WTC11 (cell line): ENCODE data around the gene NOP58. TPM values are rescaled to one million over a fixed set of nuclear protein-coding genes. Genes with fewer than 3 reads are reported as not detected.

Source experiments
- ATAC-seq: fragments of 200-7000 bp; cut with Tn5 transposase; 2 replicates; pipeline ENCODE4 v1.10.0; 2021; ENCODE audit warnings: mild to moderate bottlenecking, moderate library complexity
- CTCF ChIA-PET: fragments of 300-600 bp; sonication (Branson Sonifier 250); formaldehyde crosslinking; loops from one replicate; lab custom pipeline; 2021; ENCODE audit warnings: antibody characterized with exemption; lab: Charles Lee
- POLR2A ChIA-PET: fragments of 350-600 bp; sonication (Branson Sonifier 250); formaldehyde crosslinking; loops from one replicate; lab custom pipeline; 2021; ENCODE audit warnings: antibody characterized with exemption; lab: Charles Lee
- DNase-seq: peaks from one replicate; pipeline ENCODE4 v3.0.0; 2021; ENCODE audit warnings: low spot score
- H3K27ac Mint-ChIP-seq: 2 replicates; pipeline ENCODE4 v1.8.0; 2021; ENCODE audit warnings: mixed read lengths
- H3K27me3 Mint-ChIP-seq: 2 replicates; pipeline ENCODE4 v1.8.0; 2021; ENCODE audit warnings: low read depth, mild to moderate bottlenecking, moderate library complexity, mixed read lengths
- H3K36me3 Mint-ChIP-seq: 2 replicates; pipeline ENCODE4 v1.8.0; 2021; ENCODE audit warnings: mixed read lengths
- H3K4me1 Mint-ChIP-seq: 2 replicates; pipeline ENCODE4 v1.8.0; 2022; ENCODE audit warnings: mixed read lengths
- H3K4me3 Mint-ChIP-seq: 2 replicates; pipeline ENCODE4 v1.8.0; 2021; ENCODE audit warnings: mild to moderate bottlenecking, moderate library complexity, mixed read lengths
- H3K9me3 Mint-ChIP-seq: 2 replicates; pipeline ENCODE4 v1.8.0; 2021; ENCODE audit warnings: mixed read lengths
- AR ChIP-seq: fragments of 250-450 bp; sonication (Bioruptor Pico); IDR thresholded peaks from 2 replicates; pipeline ENCODE4 v1.9.0; 2021; ENCODE audit warnings: mild to moderate bottlenecking
- ARID4B ChIP-seq: sonication (generic); formaldehyde crosslinking; IDR thresholded peaks from 2 replicates; pipeline ENCODE4 v1.8.0; 2023; ENCODE audit warnings: missing genetic modification reagents, mild to moderate bottlenecking, borderline replicate concordance
- ATF1 ChIP-seq: sonication (generic); formaldehyde crosslinking; IDR thresholded peaks from 2 replicates; pipeline ENCODE4 v1.8.1; 2023; ENCODE audit warnings: mild to moderate bottlenecking, moderate library complexity, missing genetic modification reagents
- CREB1 ChIP-seq: sonication (generic); formaldehyde crosslinking; IDR thresholded peaks from 2 replicates; pipeline ENCODE4 v1.8.0; 2023; ENCODE audit warnings: mild to moderate bottlenecking, missing genetic modification reagents
- ERG ChIP-seq: fragments of 250-450 bp; sonication (Bioruptor Pico); IDR thresholded peaks from 2 replicates; pipeline ENCODE4 v1.8.0; 2021; ENCODE audit warnings: mild to moderate bottlenecking
- ESRRA ChIP-seq: sonication (generic); formaldehyde crosslinking; IDR thresholded peaks from 2 replicates; pipeline ENCODE4 v1.8.1; 2022; ENCODE audit warnings: mild to moderate bottlenecking, missing genetic modification reagents, borderline replicate concordance
- FOXJ3 ChIP-seq: sonication (generic); formaldehyde crosslinking; IDR thresholded peaks from 2 replicates; pipeline ENCODE4 v1.9.0; 2021; ENCODE audit warnings: missing genetic modification reagents, mild to moderate bottlenecking, borderline replicate concordance
- FOXP4 ChIP-seq: sonication (generic); formaldehyde crosslinking; IDR thresholded peaks from 2 replicates; pipeline ENCODE4 v1.8.0; 2022; ENCODE audit warnings: mild to moderate bottlenecking, missing genetic modification reagents
- NR2C2 ChIP-seq: sonication (generic); formaldehyde crosslinking; IDR thresholded peaks from 2 replicates; pipeline ENCODE4 v1.8.0; 2022; ENCODE audit warnings: mild to moderate bottlenecking, missing genetic modification reagents
- RORB ChIP-seq: fragments of 250-450 bp; sonication (Bioruptor Pico); IDR thresholded peaks from 2 replicates; pipeline ENCODE4 v1.9.0; 2021; ENCODE audit warnings: mild to moderate bottlenecking
- SMAD3 ChIP-seq: sonication (generic); formaldehyde crosslinking; IDR thresholded peaks from 2 replicates; pipeline ENCODE4 v1.8.0; 2022; ENCODE audit warnings: missing genetic modification reagents, mild to moderate bottlenecking, borderline replicate concordance
- TEAD4 ChIP-seq: sonication (generic); formaldehyde crosslinking; IDR thresholded peaks from 2 replicates; pipeline ENCODE4 v1.8.0; 2022; ENCODE audit warnings: mild to moderate bottlenecking, missing genetic modification reagents
- USF2 ChIP-seq: sonication (generic); formaldehyde crosslinking; IDR thresholded peaks from 2 replicates; pipeline ENCODE4 v1.8.1; 2023; ENCODE audit warnings: mild to moderate bottlenecking, missing genetic modification reagents, moderate library complexity
- total RNA-seq: library from RNA; stranded (reverse); gene quantifications from 3 replicates; pipeline ENCODE4 v1.2.3, GENCODE V29; 2021
- TF ChIP-seq, protein P1 (sequence below): sonication (generic); formaldehyde crosslinking; IDR thresholded peaks from 2 replicates; pipeline ENCODE4 v1.8.1; 2023; ENCODE audit warnings: mild to moderate bottlenecking, moderate library complexity, missing genetic modification reagents
- TF ChIP-seq, protein P2 (sequence below): fragments of 250-450 bp; sonication (Bioruptor Pico); conservative IDR thresholded peaks from 2 replicates; pipeline ENCODE4 v1.9.0; 2021; ENCODE audit warnings: mild to moderate bottlenecking
- TF ChIP-seq, protein P3 (sequence below): sonication (generic); formaldehyde crosslinking; conservative IDR thresholded peaks from 2 replicates; pipeline ENCODE4 v1.8.1; 2022; ENCODE audit warnings: mild to moderate bottlenecking, missing genetic modification reagents

The NOP58 gene
- total RNA-seq, 1 experiment from 2014 or later: 136 TPM

DNA sequence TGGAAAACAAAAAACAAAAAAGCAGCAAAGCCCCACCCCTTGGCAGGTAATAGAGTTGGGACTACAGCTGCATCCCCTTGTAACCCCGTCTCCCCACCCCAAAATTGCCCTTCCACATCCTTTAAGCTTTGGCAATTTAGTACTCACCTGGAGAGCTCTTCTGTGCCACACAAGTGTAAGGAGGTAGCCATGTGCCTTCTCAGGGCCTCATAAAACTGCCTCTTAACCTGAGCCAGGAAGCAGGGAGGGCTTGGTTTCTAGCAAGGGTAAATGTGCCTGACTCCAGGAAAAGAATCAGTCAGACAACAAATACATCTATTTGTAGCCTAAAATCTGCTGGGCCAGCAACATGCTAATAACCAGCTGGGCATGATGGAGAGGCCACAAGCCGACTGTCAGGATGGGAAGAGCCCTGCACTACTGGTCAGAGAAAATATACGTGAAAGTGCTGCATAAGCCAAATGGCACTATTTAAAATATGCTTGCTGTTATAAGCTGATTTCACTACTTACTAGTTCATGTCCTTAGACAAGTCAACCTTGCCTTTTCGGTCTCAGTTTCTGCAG lies 46.3 kb downstream of the NOP58 start (continued):
- TF ChIP-seq ARID4B (no peak), FOXP4 (CRISPR knock-in tag) (no peak), ERG (CRISPR knock-in tag) (no peak), NR2C2 (no peak)

- CTCF ChIA-PET: no interaction called here
- POLR2A ChIA-PET: no interaction called here
- TF ChIP-seq ATF1: no peak
- TF ChIP-seq, protein P1, sequence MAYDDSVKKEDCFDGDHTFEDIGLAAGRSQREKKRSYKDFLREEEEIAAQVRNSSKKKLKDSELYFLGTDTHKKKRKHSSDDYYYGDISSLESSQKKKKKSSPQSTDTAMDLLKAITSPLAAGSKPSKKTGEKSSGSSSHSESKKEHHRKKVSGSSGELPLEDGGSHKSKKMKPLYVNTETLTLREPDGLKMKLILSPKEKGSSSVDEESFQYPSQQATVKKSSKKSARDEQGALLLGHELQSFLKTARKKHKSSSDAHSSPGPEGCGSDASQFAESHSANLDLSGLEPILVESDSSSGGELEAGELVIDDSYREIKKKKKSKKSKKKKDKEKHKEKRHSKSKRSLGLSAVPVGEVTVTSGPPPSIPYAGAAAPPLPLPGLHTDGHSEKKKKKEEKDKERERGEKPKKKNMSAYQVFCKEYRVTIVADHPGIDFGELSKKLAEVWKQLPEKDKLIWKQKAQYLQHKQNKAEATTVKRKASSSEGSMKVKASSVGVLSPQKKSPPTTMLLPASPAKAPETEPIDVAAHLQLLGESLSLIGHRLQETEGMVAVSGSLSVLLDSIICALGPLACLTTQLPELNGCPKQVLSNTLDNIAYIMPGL (CRISPR knock-in tag): no peak
- no peak for TF ChIP-seq SMAD3
- no peak for TF ChIP-seq ESRRA (CRISPR knock-in tag)
- TF ChIP-seq, protein P2, sequence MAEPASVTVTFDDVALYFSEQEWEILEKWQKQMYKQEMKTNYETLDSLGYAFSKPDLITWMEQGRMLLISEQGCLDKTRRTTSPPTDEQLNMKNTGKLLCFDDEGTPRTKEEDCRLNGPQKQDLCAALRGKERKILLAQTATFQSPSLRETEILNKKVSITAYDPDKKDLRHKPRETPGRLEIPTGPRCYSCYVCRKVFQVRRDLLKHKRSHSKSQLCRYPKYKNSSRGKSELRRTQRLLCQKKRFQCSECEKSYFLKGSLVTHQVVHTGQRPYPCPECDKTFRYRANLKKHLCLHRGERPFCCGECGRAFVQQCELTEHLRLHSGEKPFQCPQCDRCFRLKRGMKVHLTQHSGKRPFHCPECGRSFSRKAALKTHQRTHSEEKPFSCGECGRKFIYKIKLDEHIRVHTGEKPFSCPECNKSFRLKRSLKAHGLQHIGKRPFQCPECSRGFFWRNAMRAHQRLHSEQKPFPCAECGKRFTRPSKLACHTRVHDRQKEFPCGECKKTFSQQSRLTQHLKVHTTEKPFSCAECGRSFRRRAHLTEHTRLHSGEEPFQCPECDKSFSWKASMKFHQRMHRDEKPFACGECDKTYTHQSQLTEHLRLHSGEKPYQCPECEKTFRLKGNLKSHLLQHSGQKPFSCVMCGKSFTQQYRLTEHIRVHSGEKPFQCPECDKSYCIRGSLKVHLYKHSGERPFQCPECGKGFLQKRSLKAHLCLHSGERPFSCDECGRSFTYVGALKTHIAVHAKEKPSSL (CRISPR knock-in tag): no peak
- no peak for TF ChIP-seq TEAD4 (CRISPR knock-in tag)
- TF ChIP-seq, protein P3, sequence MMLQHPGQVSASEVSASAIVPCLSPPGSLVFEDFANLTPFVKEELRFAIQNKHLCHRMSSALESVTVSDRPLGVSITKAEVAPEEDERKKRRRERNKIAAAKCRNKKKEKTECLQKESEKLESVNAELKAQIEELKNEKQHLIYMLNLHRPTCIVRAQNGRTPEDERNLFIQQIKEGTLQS (CRISPR knock-in tag): no peak
- no peak for TF ChIP-seq RORB (CRISPR knock-in tag)
- no peak for TF ChIP-seq AR (CRISPR knock-in tag)
- TF ChIP-seq CREB1 (CRISPR knock-in tag): no peak
- no peak for TF ChIP-seq FOXJ3 (CRISPR knock-in tag)
- TF ChIP-seq FOXP4 (CRISPR knock-in tag): no peak
- TF ChIP-seq USF2 (CRISPR knock-in tag): no peak
- Mint-ChIP-seq H3K4me3 (no peak overlapping the region), H3K9me3 (no peaks in the 10 kb centered on the region), H3K4me1 (peaks cover 5% of the 10 kb centered on the region), H3K27me3 (no peaks in the 10 kb centered on the region), H3K27ac (no peak overlapping the region), H3K36me3 (0 out of 2 replicates have a peak, but pooled peaks cover 2% of the 10 kb centered on the region)
- no peak for DNase-seq
- ATAC-seq: no peak
Observed at GRCh38 chr2:202314116-202314515, 48.6 kb downstream of the NOP58 start.
